ENCODE results near the gene ELMO1.

The ELMO1 gene

GRCh38 chr7:37435156-37435855 is 13.4 kb downstream of the ELMO1 start:
- no peak for DNase-seq
- WGBS (ENCODE audit: insufficient coverage), result 100% methylated on average over 4 of the region's 6 CpGs
- H3K36me3 ChIP-seq (ENCODE audit: control insufficient read depth in 4 of 4, insufficient read depth in 4 of 4, low read length in 3 of 4), result no peaks in the 10 kb centered on the region
- no peaks in the 10 kb centered on the region for H3K9me3 ChIP-seq (ENCODE audit: control extremely low read depth in 1 of 5, control insufficient read depth in 4 of 5, insufficient read depth in 2 of 5, low read depth in 1 of 5, low read length in 4 of 5)
- H3K4me3 ChIP-seq (ENCODE audit: control insufficient read depth in 1 of 7, extremely low read depth in 1 of 7, insufficient read depth in 4 of 7, low read depth in 2 of 7, low read length in 6 of 7), result no peak overlapping the region
- ChIA-PET POLR2A (interaction anchor here (0.8 kb wide), 1 partner anchor 10 kb away, joined by 4 read pairs; no protein-coding TSS in a partner anchor), CTCF (interaction anchor here (2.0 to 2.1 kb wide), 2 partner anchors 10 to 52 kb away, joined by 4 to 9 read pairs; no protein-coding TSS in a partner anchor)
- peaks cover 9 to 69% (median 32%) of the 10 kb centered on the region in 4 experiments for H3K4me1 ChIP-seq (ENCODE audit: control extremely low read depth in 1 of 4, control insufficient read depth in 4 of 4, insufficient read depth in 4 of 4, low read length in 3 of 4)
- no peak overlapping the region for H3K27ac ChIP-seq (ENCODE audit: insufficient read depth in 1 of 2, low read depth in 1 of 2, low read length in 2 of 2, poor library complexity in 1 of 2, severe bottlenecking in 2 of 2)
- no peaks in the 10 kb centered on the region for H3K27me3 ChIP-seq (replicated peaks in 2 of 5; ENCODE audit: control insufficient read depth in 4 of 5, insufficient read depth in 5 of 5, low read length in 4 of 5)

- no peaks in the 10 kb centered on the region for H3K36me3 ChIP-seq (ENCODE audit: control insufficient read depth in 4 of 4, insufficient read depth in 4 of 4, low read length in 3 of 4)
- peaks cover 9 to 69% (median 37%) of the 10 kb centered on the region in 4 experiments for H3K4me1 ChIP-seq (ENCODE audit: control extremely low read depth in 1 of 4, control insufficient read depth in 4 of 4, insufficient read depth in 4 of 4, low read length in 3 of 4)
- ChIA-PET CTCF (no interaction called here), POLR2A (no interaction called here)
- DNase-seq, result no peak
- H3K4me3 ChIP-seq (ENCODE audit: control insufficient read depth in 1 of 7, extremely low read depth in 1 of 7, insufficient read depth in 4 of 7, low read depth in 2 of 7, low read length in 6 of 7), result no peak overlapping the region
- WGBS (ENCODE audit: insufficient coverage), result 100% methylated on average over 2 of the region's 3 CpGs
- no peak overlapping the region for H3K27ac ChIP-seq (ENCODE audit: insufficient read depth in 1 of 2, low read depth in 1 of 2, low read length in 2 of 2, poor library complexity in 1 of 2, severe bottlenecking in 2 of 2)
- H3K9me3 ChIP-seq (ENCODE audit: control extremely low read depth in 1 of 5, control insufficient read depth in 4 of 5, insufficient read depth in 2 of 5, low read depth in 1 of 5, low read length in 4 of 5), result no peaks in the 10 kb centered on the region
- no peaks in the 10 kb centered on the region for H3K27me3 ChIP-seq (replicated peaks in 2 of 5; ENCODE audit: control insufficient read depth in 4 of 5, insufficient read depth in 5 of 5, low read length in 4 of 5)
These were observed 14.1 kb downstream of the ELMO1 start for GRCh38 chr7:37434529-37434928.

GRCh38 chr7:37433166-37433565 is 15.5 kb downstream of the ELMO1 start:
- peak in 2 of 3 donors; percentile 35 to 44 for DNase-seq
- 43% methylated on average over 3 of the region's 3 CpGs for WGBS (ENCODE audit: insufficient coverage)

GRCh38 chr7:37432281-37432920 is 16.3 kb downstream of the ELMO1 start:
- H3K4me3 ChIP-seq (ENCODE audit: control insufficient read depth in 1 of 7, extremely low read depth in 1 of 7, insufficient read depth in 4 of 7, low read depth in 2 of 7, low read length in 6 of 7), result peak overlapping the region in 1 of 7 experiments; percentile 7
- no peaks in the 10 kb centered on the region for H3K27me3 ChIP-seq (replicated peaks in 2 of 5; ENCODE audit: control insufficient read depth in 4 of 5, insufficient read depth in 5 of 5, low read length in 4 of 5)
- H3K27ac ChIP-seq (ENCODE audit: insufficient read depth in 1 of 2, low read depth in 1 of 2, low read length in 2 of 2, poor library complexity in 1 of 2, severe bottlenecking in 2 of 2), result no peak overlapping the region
- H3K36me3 ChIP-seq (ENCODE audit: control insufficient read depth in 4 of 4, insufficient read depth in 4 of 4, low read length in 3 of 4), result peaks cover 3 to 10% (median 5%) of the 10 kb centered on the region in 4 experiments
- peak; percentile 75 to 93 (median 93) for DNase-seq
- ChIA-PET POLR2A (no interaction called here), CTCF (no interaction called here)
- 0% methylated on average over 7 of the region's 8 CpGs for WGBS (ENCODE audit: insufficient coverage)
- peaks cover 9 to 81% (median 35%) of the 10 kb centered on the region in 4 experiments for H3K4me1 ChIP-seq (ENCODE audit: control extremely low read depth in 1 of 4, control insufficient read depth in 4 of 4, insufficient read depth in 4 of 4, low read length in 3 of 4)
- no peaks in the 10 kb centered on the region for H3K9me3 ChIP-seq (ENCODE audit: control extremely low read depth in 1 of 5, control insufficient read depth in 4 of 5, insufficient read depth in 2 of 5, low read depth in 1 of 5, low read length in 4 of 5)

More at GRCh38 chr7:37433166-37433565, 15.5 kb downstream of the ELMO1 start:
- ChIA-PET CTCF (no interaction called here), POLR2A (no interaction called here)
- Histone ChIP-seq H3K4me1 (ENCODE audit: control extremely low read depth in 1 of 4, control insufficient read depth in 4 of 4, insufficient read depth in 4 of 4, low read length in 3 of 4) (peaks cover 9 to 74% (median 35%) of the 10 kb centered on the region in 4 experiments), H3K36me3 (ENCODE audit: control insufficient read depth in 4 of 4, insufficient read depth in 4 of 4, low read length in 3 of 4) (peaks cover 3 to 10% (median 5%) of the 10 kb centered on the region in 4 experiments), H3K9me3 (ENCODE audit: control extremely low read depth in 1 of 5, control insufficient read depth in 4 of 5, insufficient read depth in 2 of 5, low read depth in 1 of 5, low read length in 4 of 5) (no peaks in the 10 kb centered on the region), H3K27me3 (replicated peaks in 2 of 5; ENCODE audit: control insufficient read depth in 4 of 5, insufficient read depth in 5 of 5, low read length in 4 of 5) (no peaks in the 10 kb centered on the region), H3K4me3 (ENCODE audit: control insufficient read depth in 1 of 7, extremely low read depth in 1 of 7, insufficient read depth in 4 of 7, low read depth in 2 of 7, low read length in 6 of 7) (peak overlapping the region in 2 of 7 experiments; percentile 6 to 7), H3K27ac (ENCODE audit: insufficient read depth in 1 of 2, low read depth in 1 of 2, low read length in 2 of 2, poor library complexity in 1 of 2, severe bottlenecking in 2 of 2) (no peak overlapping the region)

- CTCF ChIA-PET, result interaction anchor here (1.7 to 4.2 kb wide), 3 partner anchors 9 to 17 kb away, joined by 4 to 26 read pairs (median 6); partner anchors contain the start of gene ELMO1
- Histone ChIP-seq H3K27ac (ENCODE audit: insufficient read depth in 1 of 2, low read depth in 1 of 2, low read length in 2 of 2, poor library complexity in 1 of 2, severe bottlenecking in 2 of 2) (no peak overlapping the region), H3K4me3 (ENCODE audit: control insufficient read depth in 1 of 7, extremely low read depth in 1 of 7, insufficient read depth in 4 of 7, low read depth in 2 of 7, low read length in 6 of 7) (no peak overlapping the region), H3K4me1 (ENCODE audit: control extremely low read depth in 1 of 4, control insufficient read depth in 4 of 4, insufficient read depth in 4 of 4, low read length in 3 of 4) (peaks cover 9 to 80% (median 37%) of the 10 kb centered on the region in 4 experiments), H3K27me3 (replicated peaks in 2 of 5; ENCODE audit: control insufficient read depth in 4 of 5, insufficient read depth in 5 of 5, low read length in 4 of 5) (no peaks in the 10 kb centered on the region), H3K36me3 (ENCODE audit: control insufficient read depth in 4 of 4, insufficient read depth in 4 of 4, low read length in 3 of 4) (peaks cover 3 to 10% (median 5%) of the 10 kb centered on the region in 4 experiments), H3K9me3 (ENCODE audit: control extremely low read depth in 1 of 5, control insufficient read depth in 4 of 5, insufficient read depth in 2 of 5, low read depth in 1 of 5, low read length in 4 of 5) (no peaks in the 10 kb centered on the region)
- no peak for DNase-seq
- POLR2A ChIA-PET, result interaction anchor here (1.0 kb wide), 1 partner anchor 9 kb away, joined by 3 read pairs; no protein-coding TSS in a partner anchor
These were observed 17.3 kb downstream of the ELMO1 start for GRCh38 chr7:37431413-37431812.

- CTCF ChIA-PET, result interaction anchor here (0.8 to 4.2 kb wide), 14 partner anchors 9 to 79 kb away, joined by 3 to 26 read pairs (median 4); partner anchors contain the start of gene ELMO1
- Histone ChIP-seq H3K36me3 (ENCODE audit: control insufficient read depth in 4 of 4, insufficient read depth in 4 of 4, low read length in 3 of 4) (peaks cover 3 to 10% (median 5%) of the 10 kb centered on the region in 4 experiments), H3K27me3 (replicated peaks in 2 of 5; ENCODE audit: control insufficient read depth in 4 of 5, insufficient read depth in 5 of 5, low read length in 4 of 5) (no peaks in the 10 kb centered on the region), H3K4me3 (ENCODE audit: control insufficient read depth in 1 of 7, extremely low read depth in 1 of 7, insufficient read depth in 4 of 7, low read depth in 2 of 7, low read length in 6 of 7) (peak overlapping the region in 2 of 7 experiments; percentile 0 to 1), H3K4me1 (ENCODE audit: control extremely low read depth in 1 of 4, control insufficient read depth in 4 of 4, insufficient read depth in 4 of 4, low read length in 3 of 4) (peaks cover 9 to 83% (median 38%) of the 10 kb centered on the region in 4 experiments), H3K9me3 (ENCODE audit: control extremely low read depth in 1 of 5, control insufficient read depth in 4 of 5, insufficient read depth in 2 of 5, low read depth in 1 of 5, low read length in 4 of 5) (no peaks in the 10 kb centered on the region), H3K27ac (ENCODE audit: insufficient read depth in 1 of 2, low read depth in 1 of 2, low read length in 2 of 2, poor library complexity in 1 of 2, severe bottlenecking in 2 of 2) (peak overlapping the region in 1 of 2 experiments; percentile 45)
- DNase-seq, result peak; percentile 76 to 90 (median 86)
- POLR2A ChIA-PET, result interaction anchor here (0.6 to 1.5 kb wide), 4 partner anchors 9 to 78 kb away, joined by 3 to 5 read pairs (median 4); partner anchors contain the start of gene ELMO1
- WGBS (ENCODE audit: insufficient coverage), result 26% methylated on average over 5 of the region's 6 CpGs
These were observed 18.0 kb downstream of the ELMO1 start for GRCh38 chr7:37430640-37431039.
